Activated CD8-positive, alpha-beta T cell treated with anti-CD3 and anti-CD28 coated beads, Interleukin-2, amount 10 ng/mL, durations not matched to agents 7 days and 5 days (primary cell): ENCODE measurements around the gene APOL3. TPM values are rescaled to one million over a fixed set of nuclear protein-coding genes. Genes with fewer than 3 reads are reported as not detected.
"Not testable (repeated sequence)": the region's sequence is repeated elsewhere in the genome, so short reads cannot be mapped to it uniquely, and the experiment has no call there.

Source experiments
- ATAC-seq: fragments of 150-1000 bp; cut with Tn5 transposase; one replicate; pipeline ENCODE4 v1.10.0; 2021; ENCODE audit warnings: moderate library complexity
- CTCF ChIA-PET: fragments of 350-600 bp; sonication (Branson Sonifier 250); formaldehyde crosslinking; loops from one replicate; lab custom pipeline; 2021; ENCODE audit warnings: antibody characterized with exemption; lab: Charles Lee
- POLR2A ChIA-PET: fragments of 350-600 bp; sonication (Branson Sonifier 250); formaldehyde crosslinking; loops from one replicate; lab custom pipeline; 2021; ENCODE audit warnings: antibody characterized with exemption; lab: Charles Lee
- DNase-seq: peaks from one replicate; pipeline ENCODE4 v3.0.0-alpha.2; 2020
- H3K27ac Mint-ChIP-seq: one replicate; pipeline ENCODE4 v1.8.0; 2021; ENCODE audit warnings: mild to moderate bottlenecking, mixed read lengths
- H3K27me3 Mint-ChIP-seq: one replicate; pipeline ENCODE4 v1.8.0; 2021; ENCODE audit warnings: low read depth, mixed read lengths
- H3K36me3 Mint-ChIP-seq: one replicate; pipeline ENCODE4 v1.8.0; 2021; ENCODE audit warnings: low read depth, mixed read lengths
- H3K4me1 Mint-ChIP-seq: one replicate; pipeline ENCODE4 v1.8.0; 2021; ENCODE audit warnings: low read depth, mixed read lengths
- H3K4me3 Mint-ChIP-seq: one replicate; pipeline ENCODE4 v1.8.0; 2021; ENCODE audit warnings: mild to moderate bottlenecking, mixed read lengths
- H3K9me3 Mint-ChIP-seq: one replicate; pipeline ENCODE4 v1.8.0; 2022; ENCODE audit warnings: mixed read lengths; ENCODE audit not compliant: insufficient read depth
- total RNA-seq, 2 experiments: library from RNA; stranded (reverse); gene quantifications; one replicate each; pipeline ENCODE4 v1.2.3, GENCODE V29; 2021

Gene APOL3
- total RNA-seq, 2 experiments from 2014 or later, result 77.1 to 80.2 TPM

DNA sequence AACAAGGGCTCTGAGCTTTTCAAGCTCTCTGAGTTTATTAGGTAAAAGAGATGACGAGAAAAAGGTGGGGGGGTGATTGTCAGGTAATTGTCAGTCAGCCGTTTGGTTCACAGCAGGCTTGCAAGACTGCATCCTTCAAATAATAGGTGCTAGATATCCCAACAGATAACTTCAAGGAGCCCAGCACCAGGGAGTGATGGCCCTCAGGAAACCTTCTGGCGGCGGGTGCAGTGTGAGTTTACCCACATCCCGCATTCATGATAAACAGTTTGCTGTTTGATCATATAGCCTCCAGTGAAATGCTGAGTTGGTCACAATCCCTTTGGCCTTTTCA, 1.2 kb upstream of the APOL3 start:
- H3K4me3 Mint-ChIP-seq, result peak overlapping the region; percentile 97
- ChIA-PET POLR2A (interaction anchor here (1.2 to 2.4 kb wide), 2 partner anchors 74 to 77 kb away, joined by 3 to 5 read pairs; partner anchors contain the start of gene APOL2), CTCF (interaction anchor here (1.5 to 7.2 kb wide), 4 partner anchors 10 to 78 kb away, joined by 4 to 114 read pairs (median 8); partner anchors contain the start of gene APOL2)
- H3K27me3 Mint-ChIP-seq, H3K9me3 Mint-ChIP-seq, DNase-seq: not testable (repeated sequence)
- H3K27ac Mint-ChIP-seq, result peak overlapping the region; percentile 89
- peak; percentile 17 for ATAC-seq
- peaks cover 98% of the 10 kb centered on the region for H3K4me1 Mint-ChIP-seq
- peaks cover 35% of the 10 kb centered on the region for H3K36me3 Mint-ChIP-seq

DNA sequence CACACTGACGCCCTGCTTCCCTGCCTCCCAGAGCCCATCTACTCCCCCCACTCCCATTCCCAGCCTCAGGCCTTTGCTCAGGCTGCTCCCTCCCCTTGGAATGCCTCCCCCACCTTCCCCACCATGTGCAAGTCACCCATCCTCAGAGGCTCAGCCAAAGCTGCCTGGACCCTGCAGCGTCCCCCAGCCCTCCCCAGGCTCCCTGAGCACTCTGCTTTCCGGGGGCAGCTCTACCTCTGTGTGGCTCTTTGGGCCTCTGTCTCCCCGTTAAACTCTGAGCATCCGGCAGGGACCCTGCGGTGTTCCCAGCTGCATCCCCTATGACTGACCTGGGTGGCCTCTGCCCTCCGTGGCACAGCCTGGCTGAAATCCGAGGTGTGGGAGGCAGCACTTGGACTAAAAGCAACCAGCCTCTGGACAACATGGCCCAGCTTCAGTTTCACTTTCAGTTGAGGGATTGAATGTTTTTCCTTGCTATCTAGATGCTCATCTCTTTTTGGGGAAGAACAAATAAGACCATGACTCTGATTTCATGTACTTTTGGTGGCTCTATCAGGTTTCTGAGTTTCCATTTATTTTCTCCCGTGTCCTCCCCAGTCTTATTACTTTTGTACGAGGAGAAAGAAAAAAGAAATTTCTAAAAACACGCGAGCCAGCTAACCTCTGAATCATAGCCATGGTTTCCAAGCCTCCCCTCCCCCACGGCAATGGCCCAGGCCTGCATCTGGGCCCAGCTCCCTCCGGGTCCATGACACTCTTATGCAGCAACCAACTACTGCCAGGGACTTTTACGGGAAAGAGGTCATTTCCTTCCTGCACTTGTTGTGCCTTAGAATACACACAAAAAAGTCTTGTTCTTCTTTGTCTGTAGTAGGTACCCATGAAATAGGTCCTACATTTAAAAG, 3.8 kb downstream of the APOL3 start:
- POLR2A ChIA-PET, result interaction anchor here (1.0 kb wide), 1 partner anchor 9 kb away, joined by 4 read pairs; no protein-coding TSS in a partner anchor
- Mint-ChIP-seq H3K9me3 (no peaks in the 10 kb centered on the region), H3K4me1 (peaks cover 93% of the 10 kb centered on the region), H3K36me3 (peaks cover 82% of the 10 kb centered on the region), H3K27me3 (no peaks in the 10 kb centered on the region), H3K4me3 (peak overlapping the region; percentile 97), H3K27ac (peak overlapping the region; percentile 97)
- DNase-seq (peak; percentile 66), ATAC-seq (peak; percentile 49)
- CTCF ChIA-PET, result interaction anchor here (0.7 to 2.3 kb wide), 11 partner anchors 12 to 330 kb away, joined by 3 to 24 read pairs (median 4); partner anchors contain the start of gene APOL2

DNA sequence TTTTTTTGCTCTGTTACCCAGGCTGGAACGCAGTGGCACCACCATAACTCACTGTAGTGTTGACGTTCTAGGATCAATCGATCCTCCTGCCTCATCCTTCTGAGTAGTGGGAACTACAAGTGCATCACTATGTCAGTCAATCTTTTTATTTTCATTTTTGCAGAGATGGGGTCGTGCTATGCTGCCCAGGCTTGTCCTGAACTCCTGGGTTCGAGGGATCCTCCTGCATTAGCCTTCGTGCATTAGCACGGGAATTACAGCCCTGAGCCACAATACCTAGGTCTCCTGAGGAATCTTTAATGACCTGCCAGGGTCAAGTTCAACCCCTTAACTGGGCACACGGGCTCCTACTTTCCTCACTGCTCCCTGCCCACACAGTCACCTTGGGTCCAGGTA, 4.4 kb downstream of the APOL3 start:
- Mint-ChIP-seq H3K4me3 (peak overlapping the region; percentile 97), H3K27me3 (no peaks in the 10 kb centered on the region), H3K36me3 (peaks cover 88% of the 10 kb centered on the region), H3K27ac (peak overlapping the region; percentile 97), H3K4me1 (peaks cover 92% of the 10 kb centered on the region), H3K9me3 (no peaks in the 10 kb centered on the region)
- ATAC-seq (no peak), DNase-seq (no peak)
- ChIA-PET CTCF (interaction anchor here (0.8 to 2.3 kb wide), 13 partner anchors 9 to 330 kb away, joined by 3 to 24 read pairs (median 3); partner anchors contain the start of gene APOL2), POLR2A (interaction anchor here (1.0 kb wide), 1 partner anchor 10 kb away, joined by 4 read pairs; no protein-coding TSS in a partner anchor)

DNA sequence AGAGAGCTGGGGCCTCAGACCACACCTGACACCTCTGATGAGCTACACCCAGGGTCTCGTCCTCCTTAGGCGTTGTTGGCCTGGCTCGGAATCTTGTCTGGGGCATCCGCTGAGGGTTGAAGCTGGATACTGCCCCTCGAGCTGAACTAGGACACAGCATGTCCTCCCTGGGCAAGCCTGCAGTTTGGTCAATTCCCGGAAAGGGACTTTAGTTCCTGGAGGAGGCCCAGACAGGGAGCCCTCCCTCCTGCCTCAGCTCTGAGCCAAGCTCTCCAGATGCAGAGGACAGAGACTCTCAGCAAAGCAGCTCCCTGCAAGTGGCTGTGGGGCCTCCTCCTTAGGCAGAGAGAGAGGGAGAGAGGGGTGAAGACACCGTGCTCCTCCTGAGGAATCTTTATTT, 4.9 kb downstream of the APOL3 start:
- Mint-ChIP-seq H3K36me3 (peaks cover 92% of the 10 kb centered on the region), H3K27me3 (no peaks in the 10 kb centered on the region), H3K4me3 (peak overlapping the region; percentile 97), H3K9me3 (no peaks in the 10 kb centered on the region), H3K4me1 (peaks cover 92% of the 10 kb centered on the region), H3K27ac (peak overlapping the region; percentile 68)
- ChIA-PET POLR2A (no interaction called here), CTCF (interaction anchor here (0.8 to 1.2 kb wide), 4 partner anchors 10 to 90 kb away, joined by 3 to 4 read pairs (median 3); no protein-coding TSS in a partner anchor)
- DNase-seq (no peak), ATAC-seq (no peak)

DNA sequence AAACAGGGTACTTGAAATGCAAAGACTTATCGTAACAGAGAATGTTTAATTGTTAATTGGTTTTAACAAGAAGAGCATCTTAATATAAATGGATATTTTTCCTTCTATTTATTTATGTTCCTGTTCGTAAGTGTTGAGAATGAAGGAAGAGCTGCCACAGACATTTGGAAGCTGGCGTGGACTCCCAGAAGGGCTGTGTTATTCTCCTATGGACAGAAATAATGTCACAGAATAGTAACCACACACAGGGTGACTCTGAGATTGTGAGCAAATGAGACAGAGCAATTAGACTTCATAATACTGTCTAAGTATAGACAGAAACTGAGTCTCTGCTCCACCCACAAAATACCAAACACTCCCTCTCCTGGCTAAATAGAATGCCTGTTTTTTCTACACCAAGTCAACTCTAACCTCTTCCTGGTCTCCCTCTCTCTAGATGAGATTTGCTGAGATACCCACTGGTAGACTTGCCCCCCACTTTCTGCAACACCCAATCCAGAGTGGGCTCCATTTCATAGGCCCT, 6.1 kb downstream of the APOL3 start:
- DNase-seq (no peak), ATAC-seq (no peak)
- no peaks in the 10 kb centered on the region for H3K27me3 Mint-ChIP-seq
- POLR2A ChIA-PET, result no interaction called here
- H3K4me3 Mint-ChIP-seq, result no peak overlapping the region
- peaks cover 85% of the 10 kb centered on the region for H3K36me3 Mint-ChIP-seq
- CTCF ChIA-PET, result interaction anchor here (0.9 to 2.0 kb wide), 2 partner anchors 9 to 26 kb away, joined by 4 to 5 read pairs; no protein-coding TSS in a partner anchor
- H3K27ac Mint-ChIP-seq, result peak overlapping the region; percentile 68
- H3K9me3 Mint-ChIP-seq, result no peaks in the 10 kb centered on the region
- peaks cover 81% of the 10 kb centered on the region for H3K4me1 Mint-ChIP-seq

DNA sequence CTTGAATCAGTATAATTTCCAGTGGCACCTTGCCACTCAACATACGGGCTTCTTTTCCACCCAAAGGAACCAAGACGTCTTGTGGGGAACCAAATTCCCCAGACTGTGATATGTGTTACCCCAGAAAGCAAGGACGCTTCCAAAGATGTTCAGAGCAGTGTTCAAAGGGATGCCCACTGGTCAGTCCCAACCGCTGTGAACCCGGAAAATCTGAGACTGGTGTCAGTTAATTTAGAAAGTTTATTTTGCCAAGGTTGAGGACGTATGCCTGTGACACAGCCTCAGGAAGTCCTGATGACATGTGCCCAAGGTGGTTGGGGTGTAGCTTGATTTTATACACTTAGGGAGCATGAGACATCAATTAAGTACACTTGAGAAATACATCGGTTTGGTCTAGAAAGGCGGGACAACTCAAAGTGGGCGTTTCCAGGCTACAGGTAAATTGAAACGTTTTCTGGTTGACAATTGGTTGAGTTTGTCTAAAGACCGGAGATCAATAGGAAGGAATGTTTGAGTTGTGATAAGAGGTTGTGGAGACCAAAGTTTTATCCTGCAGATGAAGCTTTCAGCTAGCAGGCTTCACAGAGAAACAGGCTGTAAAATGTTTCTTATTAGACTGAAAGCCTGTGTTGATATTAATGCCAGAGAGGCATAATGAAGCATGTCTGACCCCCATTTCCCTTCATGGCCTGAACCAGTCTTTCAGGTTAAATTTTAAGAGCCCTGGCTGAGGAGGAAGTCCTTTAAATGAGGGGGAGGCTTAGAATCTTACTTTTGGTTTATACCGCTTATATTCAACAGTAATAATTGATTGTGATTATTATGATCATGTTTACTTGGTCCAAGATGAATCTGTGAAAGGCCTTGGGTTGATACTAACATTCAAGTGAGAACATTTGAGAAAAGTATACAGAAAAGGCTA, 6.8 kb downstream of the APOL3 start:
- Mint-ChIP-seq H3K27ac (peak overlapping the region; percentile 2), H3K36me3 (peaks cover 82% of the 10 kb centered on the region), H3K4me1 (peaks cover 75% of the 10 kb centered on the region), H3K27me3 (no peaks in the 10 kb centered on the region), H3K9me3 (no peaks in the 10 kb centered on the region), H3K4me3 (no peak overlapping the region)
- POLR2A ChIA-PET, result interaction anchor here (1.0 kb wide), 1 partner anchor 86 kb away, joined by 3 read pairs; the partner anchor contains the start of gene APOL2
- CTCF ChIA-PET, result interaction anchor here (0.9 to 3.1 kb wide), 5 partner anchors 10 to 332 kb away, joined by 4 to 18 read pairs (median 8); no protein-coding TSS in a partner anchor
- DNase-seq, result no peak
- no peak for ATAC-seq

DNA sequence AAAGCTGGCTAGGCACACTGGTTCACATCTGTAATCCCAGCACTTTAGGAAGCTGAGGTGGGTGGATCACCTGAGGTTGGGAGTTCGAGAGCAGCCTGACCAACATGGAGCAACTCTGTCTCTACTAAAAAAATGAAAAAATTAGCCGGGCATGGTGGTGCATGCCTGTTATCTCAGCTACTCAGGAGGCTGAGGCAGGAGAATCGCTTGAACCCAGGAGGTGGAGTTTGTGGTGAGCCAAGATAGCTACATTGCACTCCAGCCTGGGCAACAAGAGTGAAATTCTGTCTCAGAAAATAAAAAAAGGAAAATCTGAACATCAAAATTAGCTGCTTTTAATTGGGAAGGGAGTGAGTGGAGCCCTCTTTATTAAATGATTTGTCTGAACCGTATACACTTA, 7.7 kb downstream of the APOL3 start:
- ChIA-PET POLR2A (interaction anchor here (1.0 kb wide), 1 partner anchor 26 kb away, joined by 4 read pairs; no protein-coding TSS in a partner anchor), CTCF (interaction anchor here (1.5 to 3.1 kb wide), 5 partner anchors 11 to 333 kb away, joined by 5 to 18 read pairs (median 8); no protein-coding TSS in a partner anchor)
- H3K27me3 Mint-ChIP-seq, DNase-seq, ATAC-seq, H3K27ac Mint-ChIP-seq, H3K9me3 Mint-ChIP-seq, H3K4me3 Mint-ChIP-seq: not testable (repeated sequence)
- peaks cover 69% of the 10 kb centered on the region for H3K4me1 Mint-ChIP-seq
- peaks cover 80% of the 10 kb centered on the region for H3K36me3 Mint-ChIP-seq

DNA sequence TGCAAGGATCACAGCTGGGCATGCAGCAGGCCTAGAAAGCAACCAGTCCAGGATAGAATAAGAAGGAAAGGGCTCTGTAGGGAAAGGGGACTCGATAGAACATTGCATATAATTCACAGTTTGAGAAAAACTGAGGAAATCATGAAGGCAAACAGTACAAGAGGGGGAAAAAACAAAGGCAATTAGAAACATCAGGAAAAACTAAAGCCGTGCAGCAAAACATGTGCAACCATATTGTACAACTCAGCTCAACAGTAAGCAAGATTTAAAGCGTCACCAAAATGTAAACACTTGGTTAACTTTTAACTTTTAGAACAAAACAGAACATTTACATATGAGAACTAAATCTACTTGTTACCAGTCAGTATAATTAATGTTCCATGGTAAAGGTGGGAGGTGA, 8.5 kb downstream of the APOL3 start:
- CTCF ChIA-PET, result interaction anchor here (0.6 to 3.1 kb wide), 7 partner anchors 17 to 334 kb away, joined by 3 to 18 read pairs (median 7); no protein-coding TSS in a partner anchor
- peaks cover 80% of the 10 kb centered on the region for H3K36me3 Mint-ChIP-seq

DNA sequence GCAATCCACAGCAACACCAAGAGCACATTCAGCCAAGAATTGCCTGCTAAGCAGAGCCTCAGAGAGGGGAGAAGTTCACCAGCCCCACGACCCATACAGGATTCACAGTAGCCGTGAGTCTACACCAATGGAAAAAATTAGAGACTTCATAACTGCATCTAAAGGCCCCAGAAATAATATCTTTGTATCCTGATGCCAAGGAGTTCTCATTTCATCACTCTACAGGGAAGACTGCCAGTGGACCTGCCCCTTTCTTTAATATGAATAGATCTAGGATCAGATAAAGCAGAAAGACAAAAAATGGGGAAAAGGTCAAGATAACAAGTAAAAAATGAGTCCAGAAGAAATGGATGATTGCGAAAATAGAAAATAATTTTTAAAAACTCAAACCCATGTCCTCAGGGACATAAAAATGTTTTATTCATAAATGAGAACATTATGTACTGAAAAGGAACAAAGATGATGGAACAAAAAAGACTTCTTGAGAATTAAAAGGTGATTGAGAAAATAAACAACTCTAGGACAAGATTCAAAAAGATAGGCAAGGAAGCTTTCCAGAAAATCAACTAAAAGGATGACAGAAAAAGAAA, 9.5 kb downstream of the APOL3 start:
- Mint-ChIP-seq H3K4me1 (peaks cover 52% of the 10 kb centered on the region), H3K4me3 (no peak overlapping the region), H3K36me3 (peaks cover 75% of the 10 kb centered on the region), H3K27ac (peak overlapping the region; percentile 63), H3K9me3 (no peaks in the 10 kb centered on the region), H3K27me3 (no peaks in the 10 kb centered on the region)
- POLR2A ChIA-PET, result no interaction called here
- CTCF ChIA-PET, result interaction anchor here (0.6 to 3.1 kb wide), 6 partner anchors 16 to 335 kb away, joined by 3 to 18 read pairs (median 8); no protein-coding TSS in a partner anchor
- ATAC-seq, result no peak
- DNase-seq, result no peak

More for the DNA sequence above, 8.5 kb downstream of the APOL3 start:
- no peak overlapping the region for H3K4me3 Mint-ChIP-seq
- ATAC-seq, result no peak
- POLR2A ChIA-PET, result interaction anchor here (1.0 kb wide), 1 partner anchor 27 kb away, joined by 4 read pairs; no protein-coding TSS in a partner anchor
- peaks cover 62% of the 10 kb centered on the region for H3K4me1 Mint-ChIP-seq
- H3K9me3 Mint-ChIP-seq, result no peaks in the 10 kb centered on the region
- no peak for DNase-seq
- H3K27me3 Mint-ChIP-seq, result no peaks in the 10 kb centered on the region
- no peak overlapping the region for H3K27ac Mint-ChIP-seq

DNA sequence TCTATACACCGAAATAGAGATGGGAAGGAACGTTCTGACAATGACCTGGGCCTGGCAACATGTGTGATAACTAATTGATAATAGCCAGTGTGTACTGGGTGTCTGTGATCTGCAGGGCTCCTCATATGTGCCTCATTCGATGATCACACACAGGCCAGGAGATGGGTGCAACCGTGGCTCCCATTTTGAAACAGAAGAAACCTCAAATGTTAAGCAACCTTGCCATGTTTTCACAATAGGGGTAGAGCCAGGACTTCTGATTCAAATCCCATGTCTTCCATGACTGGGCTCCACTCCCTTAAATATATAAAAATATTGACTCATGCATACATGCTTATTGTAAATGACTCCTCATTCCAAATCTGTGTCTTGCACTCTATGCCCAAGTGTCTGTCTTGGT, 11.1 kb downstream of the APOL3 start:
- peaks cover 67% of the 10 kb centered on the region for H3K36me3 Mint-ChIP-seq
- POLR2A ChIA-PET, result interaction anchor here (0.9 kb wide), 1 partner anchor 31 kb away, joined by 4 read pairs; no protein-coding TSS in a partner anchor

More for the DNA sequence above, 11.1 kb downstream of the APOL3 start:
- DNase-seq (no peak), ATAC-seq (no peak)
- no peaks in the 10 kb centered on the region for H3K9me3 Mint-ChIP-seq
- H3K4me1 Mint-ChIP-seq, result peaks cover 43% of the 10 kb centered on the region
- H3K27me3 Mint-ChIP-seq, result no peaks in the 10 kb centered on the region
- CTCF ChIA-PET, result interaction anchor here (1.6 kb wide), 1 partner anchor 83 kb away, joined by 6 read pairs; no protein-coding TSS in a partner anchor
- no peak overlapping the region for H3K4me3 Mint-ChIP-seq
- H3K27ac Mint-ChIP-seq, result no peak overlapping the region
